ENCODE results near the gene MYBBP1A.

The MYBBP1A gene

DNA sequence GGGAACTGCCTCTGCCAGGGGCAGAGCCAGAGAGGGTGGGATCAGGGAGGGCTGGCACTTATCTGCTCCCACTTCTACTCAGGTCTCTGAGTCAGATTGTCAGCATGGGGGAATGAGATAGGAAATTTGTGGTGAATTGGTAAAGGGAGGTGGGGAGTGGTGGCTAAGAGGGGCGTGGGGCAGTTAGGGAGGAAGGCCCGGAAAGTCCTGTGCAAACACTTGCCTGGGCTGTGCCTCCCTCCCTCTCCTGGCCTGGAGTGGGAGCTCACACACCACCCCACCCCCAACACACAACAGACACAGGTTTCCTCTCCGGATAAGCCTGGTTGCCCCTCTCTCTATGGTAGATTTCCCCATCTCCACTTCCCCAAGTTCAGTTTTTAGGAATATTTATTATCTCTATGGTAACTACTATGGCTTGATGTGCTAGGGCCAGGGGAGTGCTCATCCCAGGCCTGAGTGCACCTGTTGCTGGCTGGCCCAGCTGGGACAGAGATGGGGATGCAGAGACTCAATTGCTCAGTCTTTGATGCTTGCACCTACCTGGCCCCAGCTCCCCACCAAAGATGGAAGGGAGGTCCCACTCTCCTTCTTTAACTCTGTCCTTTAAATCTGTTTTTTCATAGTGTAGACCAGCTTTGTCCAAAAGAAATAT lies 53.8 kb downstream of the MYBBP1A start:
- Histone ChIP-seq H3K9me3 (ENCODE audit: control insufficient read depth, low read length) (no peaks in the 10 kb centered on the region), H2AFZ (no peak overlapping the region), H3K36me3 (ENCODE audit: control insufficient read depth, insufficient read depth, low read length) (no peaks in the 10 kb centered on the region), H3K4me3 (ENCODE audit: low read depth, low read length) (no peak overlapping the region), H3K4me2 (ENCODE audit: low read length) (no peak overlapping the region), H3K9ac (no peak overlapping the region), H3K4me1 (no peaks in the 10 kb centered on the region), H3K27ac (no peak overlapping the region), H3K27me3 (ENCODE audit: control insufficient read depth, insufficient read depth, low read length) (no peaks in the 10 kb centered on the region), H3K79me2 (no peaks in the 10 kb centered on the region)
- TF ChIP-seq, protein P1, sequence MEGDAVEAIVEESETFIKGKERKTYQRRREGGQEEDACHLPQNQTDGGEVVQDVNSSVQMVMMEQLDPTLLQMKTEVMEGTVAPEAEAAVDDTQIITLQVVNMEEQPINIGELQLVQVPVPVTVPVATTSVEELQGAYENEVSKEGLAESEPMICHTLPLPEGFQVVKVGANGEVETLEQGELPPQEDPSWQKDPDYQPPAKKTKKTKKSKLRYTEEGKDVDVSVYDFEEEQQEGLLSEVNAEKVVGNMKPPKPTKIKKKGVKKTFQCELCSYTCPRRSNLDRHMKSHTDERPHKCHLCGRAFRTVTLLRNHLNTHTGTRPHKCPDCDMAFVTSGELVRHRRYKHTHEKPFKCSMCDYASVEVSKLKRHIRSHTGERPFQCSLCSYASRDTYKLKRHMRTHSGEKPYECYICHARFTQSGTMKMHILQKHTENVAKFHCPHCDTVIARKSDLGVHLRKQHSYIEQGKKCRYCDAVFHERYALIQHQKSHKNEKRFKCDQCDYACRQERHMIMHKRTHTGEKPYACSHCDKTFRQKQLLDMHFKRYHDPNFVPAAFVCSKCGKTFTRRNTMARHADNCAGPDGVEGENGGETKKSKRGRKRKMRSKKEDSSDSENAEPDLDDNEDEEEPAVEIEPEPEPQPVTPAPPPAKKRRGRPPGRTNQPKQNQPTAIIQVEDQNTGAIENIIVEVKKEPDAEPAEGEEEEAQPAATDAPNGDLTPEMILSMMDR (IDR thresholded peaks at IDR 0.05), result no peak

DNA sequence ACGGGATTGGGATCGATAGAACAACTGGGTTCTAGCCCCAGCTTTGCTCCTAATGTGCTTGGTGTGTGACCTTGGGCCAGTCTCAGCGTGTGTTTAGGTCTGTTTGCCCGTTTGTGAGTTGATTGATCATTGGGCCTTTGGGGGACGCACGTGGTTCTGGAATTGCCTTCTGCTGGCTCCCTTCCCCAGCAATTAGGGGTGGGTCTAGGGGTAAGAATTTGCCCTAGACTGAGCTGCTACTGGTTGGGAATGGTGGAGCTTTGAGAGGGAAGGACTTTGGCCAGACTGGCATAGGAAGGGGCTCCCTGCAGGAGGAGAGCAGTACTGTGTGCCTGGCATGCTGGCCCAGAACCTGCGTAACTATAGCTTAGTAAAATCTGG lies 55.0 kb downstream of the MYBBP1A start:
- Histone ChIP-seq H3K79me2 (no peaks in the 10 kb centered on the region), H3K9ac (no peak overlapping the region), H3K9me3 (ENCODE audit: control insufficient read depth, low read length) (no peaks in the 10 kb centered on the region), H3K27me3 (ENCODE audit: control insufficient read depth, insufficient read depth, low read length) (no peaks in the 10 kb centered on the region), H3K27ac (no peak overlapping the region), H3K36me3 (ENCODE audit: control insufficient read depth, insufficient read depth, low read length) (no peaks in the 10 kb centered on the region), H3K4me1 (no peaks in the 10 kb centered on the region), H3K4me2 (ENCODE audit: low read length) (peak overlapping the region; percentile 51), H3K4me3 (ENCODE audit: low read depth, low read length) (no peak overlapping the region), H2AFZ (no peak overlapping the region)
- TF ChIP-seq, protein P1 (IDR thresholded peaks at IDR 0.05), result no peak

DNA sequence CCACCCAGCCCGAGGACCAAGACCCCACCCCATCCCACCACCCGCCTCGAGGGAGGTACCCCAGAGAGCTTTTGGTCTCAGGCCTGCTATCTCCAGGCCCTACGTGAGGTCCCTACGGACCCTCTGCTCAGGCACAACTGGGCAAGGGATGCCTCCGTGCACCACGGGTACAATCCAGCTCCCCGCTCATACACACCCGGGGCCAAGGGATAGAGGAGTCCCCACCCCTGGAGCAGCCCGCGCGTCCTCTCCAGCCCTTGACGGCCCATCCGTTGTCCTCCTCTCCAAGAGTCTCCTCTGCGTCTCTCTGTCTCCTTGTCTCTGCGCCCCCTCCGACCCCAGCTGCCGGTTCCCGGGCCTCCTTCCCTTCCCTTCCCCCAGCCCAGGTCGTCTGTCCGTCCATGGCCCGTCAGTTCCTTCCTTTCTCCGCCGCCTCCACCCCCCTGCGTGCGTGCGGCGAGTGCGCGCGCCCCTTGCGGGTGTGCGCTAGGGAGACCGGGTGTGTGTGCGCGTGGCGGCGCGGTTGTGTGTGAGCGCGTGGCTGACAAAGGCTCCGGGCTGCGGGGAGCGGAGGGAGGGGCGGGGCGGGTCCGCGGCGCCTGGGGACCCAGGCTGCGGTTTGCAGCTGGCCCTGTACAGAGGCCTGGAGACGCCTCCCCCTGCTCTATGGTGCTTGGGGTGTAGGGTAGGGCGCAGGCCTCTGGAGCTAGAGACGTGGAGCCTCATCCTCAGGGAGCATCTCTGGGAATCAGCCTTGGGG lies 55.6 kb downstream of the MYBBP1A start:
- TF ChIP-seq, protein P1 (IDR thresholded peaks at IDR 0.05), result no peak
- Histone ChIP-seq H3K27ac (no peak overlapping the region), H3K4me1 (no peaks in the 10 kb centered on the region), H2AFZ (peak overlapping the region; percentile 38), H3K4me2 (ENCODE audit: low read length) (peak overlapping the region; percentile 51), H3K27me3 (ENCODE audit: control insufficient read depth, insufficient read depth, low read length) (no peaks in the 10 kb centered on the region), H3K36me3 (ENCODE audit: control insufficient read depth, insufficient read depth, low read length) (no peaks in the 10 kb centered on the region), H3K4me3 (ENCODE audit: low read depth, low read length) (no peak overlapping the region), H3K79me2 (no peaks in the 10 kb centered on the region), H3K9ac (no peak overlapping the region), H3K9me3 (ENCODE audit: control insufficient read depth, low read length) (no peaks in the 10 kb centered on the region)

DNA sequence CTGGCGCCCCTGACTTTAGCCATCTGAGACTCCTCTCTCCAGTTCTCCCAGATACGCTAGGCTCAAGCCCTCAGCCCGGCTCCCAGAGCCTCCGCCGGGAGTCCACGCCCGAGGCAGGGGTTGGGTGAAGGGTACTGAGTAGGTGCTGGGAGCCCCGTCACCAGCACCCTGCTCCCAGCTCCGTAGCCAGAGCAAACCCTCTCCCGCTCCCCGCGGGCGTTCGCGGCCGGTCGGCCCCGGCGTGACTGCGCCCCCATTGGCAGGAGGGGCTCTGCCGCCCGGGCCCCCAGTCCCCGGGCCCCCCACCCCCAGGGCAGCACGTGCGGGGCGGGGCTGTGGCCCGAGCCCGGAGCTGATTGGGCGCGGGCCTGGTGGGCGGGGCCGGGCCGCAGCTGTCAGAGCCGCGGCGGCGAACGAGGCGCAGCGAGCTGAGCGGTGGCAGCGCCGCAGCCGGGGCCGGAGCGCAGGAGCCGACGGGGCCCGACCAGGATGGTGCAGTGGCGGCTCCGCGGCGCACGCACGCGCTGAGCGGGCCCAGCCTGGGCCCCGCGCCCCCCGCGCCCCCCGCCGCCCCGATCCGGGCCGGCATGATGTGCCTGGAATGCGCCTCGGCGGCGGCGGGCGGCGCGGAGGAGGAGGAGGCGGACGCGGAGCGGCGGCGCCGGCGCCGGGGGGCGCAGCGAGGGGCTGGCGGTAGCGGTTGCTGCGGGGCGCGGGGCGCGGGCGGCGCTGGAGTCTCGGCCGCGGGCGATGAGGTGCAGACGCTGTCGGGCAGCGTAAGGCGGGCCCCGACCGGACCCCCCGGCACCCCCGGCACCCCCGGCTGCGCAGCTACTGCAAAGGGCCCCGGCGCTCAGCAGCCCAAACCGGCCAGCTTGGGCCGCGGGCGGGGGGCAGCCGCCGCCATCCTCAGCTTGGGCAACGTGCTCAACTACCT lies 56.5 kb downstream of the MYBBP1A start, which contains the start of gene SPNS2:
Gene SPNS2 (plus strand): TSS at position 421 of the 937 bp plus-strand sequence. CDS start 167 bp downstream, at position 588.
- no peaks in the 10 kb centered on the region for H3K4me1 ChIP-seq
- no peak within 1 kb of the TSS for H3K9ac ChIP-seq
- H3K27me3 ChIP-seq (ENCODE audit: control insufficient read depth, insufficient read depth, low read length), result no peaks in the 10 kb centered on the region
- H3K79me2 ChIP-seq, result no peaks in the 10 kb centered on the region
- peak within 1 kb of the TSS; percentile 76 for H3K4me2 ChIP-seq (ENCODE audit: low read length)
- TF ChIP-seq, protein P1 (IDR thresholded peaks at IDR 0.05), result no peak
- H3K9me3 ChIP-seq (ENCODE audit: control insufficient read depth, low read length), result no peaks in the 10 kb centered on the region
- H2AFZ ChIP-seq, result peak within 1 kb of the TSS; percentile 76
- no peak within 1 kb of the TSS for H3K27ac ChIP-seq
- no peak within 1 kb of the TSS for H3K4me3 ChIP-seq (ENCODE audit: low read depth, low read length)
- no peaks in the 10 kb centered on the region for H3K36me3 ChIP-seq (ENCODE audit: control insufficient read depth, insufficient read depth, low read length)

All from parathyroid adenoma (tissue), 2 donors.